Dendritic cell treated with granulocyte-macrophage colony-stimulating factor and Interleukin-4, amounts not matched to agents 40 ng/mL and 50 ng/mL, for 4 days (primary cell): ENCODE measurements around the gene ADGRL3.

Experiments
- H3K27ac Mint-ChIP-seq: one replicate; pipeline ENCODE4 v1.8.0; 2022; ENCODE audit warnings: mild to moderate bottlenecking, mixed read lengths
- H3K27me3 Mint-ChIP-seq: one replicate; pipeline ENCODE4 v1.8.0; 2022; ENCODE audit warnings: mild to moderate bottlenecking, mixed read lengths
- H3K36me3 Mint-ChIP-seq: one replicate; pipeline ENCODE4 v1.8.0; 2022; ENCODE audit warnings: low read depth, mixed read lengths
- H3K4me1 Mint-ChIP-seq: one replicate; pipeline ENCODE4 v1.8.0; 2022; ENCODE audit warnings: low read depth, mixed read lengths
- H3K4me3 Mint-ChIP-seq: one replicate; pipeline ENCODE4 v1.8.0; 2022; ENCODE audit warnings: mild to moderate bottlenecking, moderate library complexity, mixed read lengths
- H3K9me3 Mint-ChIP-seq: one replicate; pipeline ENCODE4 v1.8.0; 2022; ENCODE audit warnings: mixed read lengths
- intact Hi-C: fragments of 100-400 bp; cut with micrococcal nuclease; formaldehyde crosslinking; loops from one replicate; pipeline ENCODE4 v1.15.0; 2022

The ADGRL3 gene

GRCh38 chr4:61915501-61915900, 715.4 kb downstream of the ADGRL3 start:
- Mint-ChIP-seq H3K4me1 (no peaks in the 10 kb centered on the region), H3K9me3 (peaks cover 10% of the 10 kb centered on the region), H3K27ac (no peak overlapping the region), H3K4me3 (no peak overlapping the region), H3K27me3 (no peaks in the 10 kb centered on the region), H3K36me3 (no peaks in the 10 kb centered on the region)
- intact Hi-C loops, result no loop called here

- no peaks in the 10 kb centered on the region for H3K4me1 Mint-ChIP-seq
- no peak overlapping the region for H3K4me3 Mint-ChIP-seq
- peaks cover 10% of the 10 kb centered on the region for H3K9me3 Mint-ChIP-seq
- H3K27me3 Mint-ChIP-seq, result no peaks in the 10 kb centered on the region
- intact Hi-C loops, result no loop called here
- no peaks in the 10 kb centered on the region for H3K36me3 Mint-ChIP-seq
- H3K27ac Mint-ChIP-seq, result no peak overlapping the region
Observed at GRCh38 chr4:61918507-61918906, 718.4 kb downstream of the ADGRL3 start.

- Mint-ChIP-seq H3K4me3 (no peak overlapping the region), H3K36me3 (no peaks in the 10 kb centered on the region), H3K4me1 (no peaks in the 10 kb centered on the region), H3K27me3 (no peaks in the 10 kb centered on the region), H3K9me3 (peaks cover 10% of the 10 kb centered on the region), H3K27ac (no peak overlapping the region)
- intact Hi-C loops, result no loop called here
Observed at GRCh38 chr4:61918987-61919386, 718.9 kb downstream of the ADGRL3 start.

- H3K9me3 Mint-ChIP-seq, result peaks cover 10% of the 10 kb centered on the region
- intact Hi-C loops, result no loop called here
- H3K27me3 Mint-ChIP-seq, result no peaks in the 10 kb centered on the region
- no peaks in the 10 kb centered on the region for H3K36me3 Mint-ChIP-seq
- no peak overlapping the region for H3K27ac Mint-ChIP-seq
- H3K4me1 Mint-ChIP-seq, result no peaks in the 10 kb centered on the region
- H3K4me3 Mint-ChIP-seq, result no peak overlapping the region
Observed at GRCh38 chr4:61919561-61919960, 719.4 kb downstream of the ADGRL3 start.

- Mint-ChIP-seq H3K27me3 (no peaks in the 10 kb centered on the region), H3K4me3 (no peak overlapping the region), H3K36me3 (no peaks in the 10 kb centered on the region), H3K9me3 (peaks cover 10% of the 10 kb centered on the region), H3K4me1 (no peaks in the 10 kb centered on the region), H3K27ac (no peak overlapping the region)
- intact Hi-C loops, result no loop called here
Observed at GRCh38 chr4:61921920-61922319, 721.8 kb downstream of the ADGRL3 start.

GRCh38 chr4:61922766-61923165, 722.6 kb downstream of the ADGRL3 start:
- Mint-ChIP-seq H3K36me3 (no peaks in the 10 kb centered on the region), H3K4me3 (no peak overlapping the region), H3K9me3 (peaks cover 4% of the 10 kb centered on the region), H3K4me1 (no peaks in the 10 kb centered on the region), H3K27me3 (no peaks in the 10 kb centered on the region), H3K27ac (no peak overlapping the region)
- intact Hi-C loops, result no loop called here

GRCh38 chr4:61923179-61923578, 723.1 kb downstream of the ADGRL3 start:
- Mint-ChIP-seq H3K4me3 (no peak overlapping the region), H3K27ac (no peak overlapping the region), H3K36me3 (no peaks in the 10 kb centered on the region), H3K9me3 (no peaks in the 10 kb centered on the region), H3K4me1 (no peaks in the 10 kb centered on the region), H3K27me3 (no peaks in the 10 kb centered on the region)
- intact Hi-C loops, result no loop called here

GRCh38 chr4:61924131-61924530, 724.0 kb downstream of the ADGRL3 start:
- no peaks in the 10 kb centered on the region for H3K27me3 Mint-ChIP-seq
- H3K4me3 Mint-ChIP-seq, result no peak overlapping the region
- no peaks in the 10 kb centered on the region for H3K9me3 Mint-ChIP-seq
- no peaks in the 10 kb centered on the region for H3K4me1 Mint-ChIP-seq
- intact Hi-C loops, result no loop called here
- H3K27ac Mint-ChIP-seq, result no peak overlapping the region
- H3K36me3 Mint-ChIP-seq, result no peaks in the 10 kb centered on the region

- no peak overlapping the region for H3K4me3 Mint-ChIP-seq
- intact Hi-C loops, result no loop called here
- H3K27ac Mint-ChIP-seq, result no peak overlapping the region
- H3K27me3 Mint-ChIP-seq, result no peaks in the 10 kb centered on the region
- H3K9me3 Mint-ChIP-seq, result no peaks in the 10 kb centered on the region
- no peaks in the 10 kb centered on the region for H3K36me3 Mint-ChIP-seq
- no peaks in the 10 kb centered on the region for H3K4me1 Mint-ChIP-seq
Observed at GRCh38 chr4:61933527-61933926, 733.4 kb downstream of the ADGRL3 start.

GRCh38 chr4:61934198-61934597, 734.1 kb downstream of the ADGRL3 start:
- H3K4me1 Mint-ChIP-seq, result no peaks in the 10 kb centered on the region
- H3K4me3 Mint-ChIP-seq, result no peak overlapping the region
- H3K27ac Mint-ChIP-seq, result no peak overlapping the region
- H3K27me3 Mint-ChIP-seq, result no peaks in the 10 kb centered on the region
- no peaks in the 10 kb centered on the region for H3K36me3 Mint-ChIP-seq
- H3K9me3 Mint-ChIP-seq, result no peaks in the 10 kb centered on the region
- intact Hi-C loops, result no loop called here

GRCh38 chr4:61938250-61938846, 738.2 kb downstream of the ADGRL3 start:
- H3K9me3 Mint-ChIP-seq, result no peaks in the 10 kb centered on the region
- intact Hi-C loops, result no loop called here
- H3K27ac Mint-ChIP-seq, result no peak overlapping the region
- H3K36me3 Mint-ChIP-seq, result no peaks in the 10 kb centered on the region
- no peaks in the 10 kb centered on the region for H3K27me3 Mint-ChIP-seq
- H3K4me3 Mint-ChIP-seq, result no peak overlapping the region
- no peaks in the 10 kb centered on the region for H3K4me1 Mint-ChIP-seq

GRCh38 chr4:61950625-61951024, 750.5 kb downstream of the ADGRL3 start:
- Mint-ChIP-seq H3K36me3 (no peaks in the 10 kb centered on the region), H3K4me3 (no peak overlapping the region), H3K27ac (no peak overlapping the region), H3K9me3 (peaks cover 5% of the 10 kb centered on the region), H3K4me1 (no peaks in the 10 kb centered on the region), H3K27me3 (no peaks in the 10 kb centered on the region)
- intact Hi-C loops, result no loop called here

GRCh38 chr4:61953386-61953785, 753.3 kb downstream of the ADGRL3 start:
- H3K36me3 Mint-ChIP-seq, result no peaks in the 10 kb centered on the region
- H3K9me3 Mint-ChIP-seq, result peaks cover 5% of the 10 kb centered on the region
- no peaks in the 10 kb centered on the region for H3K4me1 Mint-ChIP-seq
- no peak overlapping the region for H3K4me3 Mint-ChIP-seq
- no peaks in the 10 kb centered on the region for H3K27me3 Mint-ChIP-seq
- no peak overlapping the region for H3K27ac Mint-ChIP-seq
- intact Hi-C loops, result no loop called here

- Mint-ChIP-seq H3K4me1 (no peaks in the 10 kb centered on the region), H3K27me3 (no peaks in the 10 kb centered on the region), H3K4me3 (no peak overlapping the region), H3K27ac (no peak overlapping the region), H3K9me3 (peaks cover 14% of the 10 kb centered on the region), H3K36me3 (no peaks in the 10 kb centered on the region)
- intact Hi-C loops, result no loop called here
Observed at GRCh38 chr4:61958591-61958990, 758.5 kb downstream of the ADGRL3 start.

GRCh38 chr4:61959087-61959486, 759.0 kb downstream of the ADGRL3 start:
- intact Hi-C loops, result no loop called here
- no peaks in the 10 kb centered on the region for H3K4me1 Mint-ChIP-seq
- H3K36me3 Mint-ChIP-seq, result no peaks in the 10 kb centered on the region
- peaks cover 14% of the 10 kb centered on the region for H3K9me3 Mint-ChIP-seq
- no peak overlapping the region for H3K27ac Mint-ChIP-seq
- H3K27me3 Mint-ChIP-seq, result no peaks in the 10 kb centered on the region
- H3K4me3 Mint-ChIP-seq, result no peak overlapping the region
